Heart left ventricle (tissue), 16 donors: Measurements from ENCODE around the gene SYNE2. TPM values are rescaled to one million over a fixed set of nuclear protein-coding genes. Genes with fewer than 3 reads are reported as not detected.
"Not testable (repeated sequence)": the region's sequence is repeated elsewhere in the genome, so short reads cannot be mapped to it uniquely, and the experiment has no call there.

Experiments used
- ATAC-seq, 4 donors: fragments of 200-7000 bp; cut with Tn5 transposase; one replicate each; pipeline ENCODE4 v1.9.1; 2020 to 2022; ENCODE audit warnings: moderate library complexity in 4 of 4, mild to moderate bottlenecking in 3 of 4, moderate number of reproducible peaks in 1 of 4
- DNase-seq, 5 donors: peaks; one replicate each; pipeline ENCODE4 v3.0.0-alpha.2; 2020
- H3K27ac ChIP-seq, 12 donors: fragments of 200-600 bp; sonication (generic) in 4 of 12; one replicate each; pipeline versions ENCODE4 v1.5.0 to v1.8.0; 2016 to 2022; ENCODE audit warnings: mild to moderate bottlenecking in 2 of 12
- H3K27me3 ChIP-seq, 9 donors: fragments of 200-600 bp; sonication (generic) in 2 of 9; one replicate each; pipeline versions ENCODE4 v1.5.1 to v1.8.0; 2016 to 2022; ENCODE audit warnings: mild to moderate bottlenecking in 3 of 9
- H3K36me3 ChIP-seq, 9 donors: fragments of 200-600 bp; sonication (generic) in 2 of 9; one replicate each; pipeline versions ENCODE4 v1.5.0 to v1.8.0; 2018 to 2022; ENCODE audit warnings: mild to moderate bottlenecking in 2 of 9
- H3K4me1 ChIP-seq, 12 donors: fragments of 200-600 bp; sonication (generic) in 4 of 12; one replicate each; pipeline versions ENCODE4 v1.5.0 to v1.8.0; 2016 to 2022; ENCODE audit warnings: mild to moderate bottlenecking in 3 of 12
- H3K4me3 ChIP-seq, 12 donors: fragments of 200-600 bp; sonication (generic) in 4 of 12; one replicate each; pipeline versions ENCODE4 v1.5.0 to v1.8.0; 2017 to 2022; ENCODE audit warnings: mild to moderate bottlenecking in 9 of 12, moderate library complexity in 4 of 12
- H3K9me3 ChIP-seq, 12 donors: fragments of 200-600 bp; sonication (generic) in 4 of 12; one replicate each; pipeline versions ENCODE4 v1.5.0 to v1.8.0; 2016 to 2022; ENCODE audit warnings: mild to moderate bottlenecking in 1 of 12
- POLR2A ChIP-seq, 2 donors: fragments of 450-650 bp; IDR thresholded peaks; one replicate each; pipeline ENCODE4 v1.6.1; 2017; ENCODE audit warnings: antibody characterized with exemption in 2 of 2, mild to moderate bottlenecking in 2 of 2, moderate library complexity in 2 of 2
- WGBS, 4 donors: extraction: QIAGEN DNeasy Blood & Tissue Kit in 2 of 4; methylation state at CpG; one replicate each; pipeline versions ENCODE4 v1.1.5 to v1.1.7; 2013 to 2018; 5-methylcytosine and 5-hydroxymethylcytosine counted together
- intact Hi-C, 10 donors: fragments of 100-400 bp; cut with DNase I; formaldehyde crosslinking; loops; one replicate each; pipeline versions ENCODE4 v1.11.1 to v1.14.2; 2022
- polyA plus RNA-seq, 2 donors: library from polyadenylated mRNA; stranded (reverse); fragments of 200-250 nt; gene quantifications; one replicate each; pipeline ENCODE4 v1.2.3, GENCODE V29; 2013
- total RNA-seq, 9 donors: library from RNA; depleted of rRNA in 2 of 9; stranded (reverse); fragments of >200 nt in 2 of 9; fragmentation: NEBNext Ultra II Directional in 3 of 9; extraction: Animal tissue kit (Norgen Biotek cat#: 25700) in 3 of 9; gene quantifications; one replicate each; pipeline versions ENCODE4 v1.1.0 to v1.2.4, GENCODE V29; 2016 to 2023
- TF ChIP-seq, protein P1 (sequence below), 12 donors: fragments of 200-600 bp; sonication (generic) in 4 of 12; IDR thresholded peaks; one replicate each; pipeline versions ENCODE4 v1.5.0 to v1.8.0; 2018 to 2022; ENCODE audit warnings: antibody characterized with exemption in 12 of 12, mild to moderate bottlenecking in 5 of 12
- donor health status: ischemic (EF 13 %, LVEDD 7.1; RV severe dilation, severe dysfunction).
- donor health status: healthy with polysubstance abuse.
- donor health status: DM: no; HTN: yes; CAD: no.
- donor health status: DM: no; HTN: no; CAD: no.
- donor health status: ischemic (EF 25% LVEDD 6.9; RV normal size, moderate dysfunction).
- donor health status: ischemic (EF 25% LVEDD 5.7; RV mildly dilated, moderate dysfunction).
- donor health status: healthy.
- donor health status: DM: yes; HTN: yes; CAD: no.
- donor health status: ischemic (EF 35%, LVEDD 5.7; RV mildly dilated, moderate dysfunction).
- donor health status: nonischemic (EF 11% LVEDD 7.7; RV severe dilation, severe dysfunction).
- donor health status: DM: yes; HTN: yes; CAD: no.
- donor health status: PGD.
- donor health status: ischemic (EF 29% LVEDD 5.4; RV normal size, mild dysfunction).
- donor health status: nonischemic (EF 23%, LVEDD 6.1; RV moderate dilation, normal function).

Gene SYNE2
- total and polyA plus RNA-seq, 11 donors, result 58.2 to 255 (median 111) TPM

- WGBS, 4 donors, result 90 to 95% (median 94%) methylated on average over 6 to 7 of the region's 7 CpGs
- ATAC-seq, result no peak
- Histone ChIP-seq H3K9me3 (no peaks in the 10 kb centered on the region), H3K36me3 (peaks cover 0 to 62% (median 47%) of the 10 kb centered on the region in 9 donors), H3K4me3 (no peak overlapping the region), H3K27ac (peak overlapping the region in 2 of 12 donors; percentile 36 to 60), H3K4me1 (peaks cover 0 to 11% (median 4%) of the 10 kb centered on the region in 12 donors), H3K27me3 (no peaks in the 10 kb centered on the region)
- intact Hi-C loops, result no loop called here
- DNase-seq, result no peak
- TF ChIP-seq, protein P1, sequence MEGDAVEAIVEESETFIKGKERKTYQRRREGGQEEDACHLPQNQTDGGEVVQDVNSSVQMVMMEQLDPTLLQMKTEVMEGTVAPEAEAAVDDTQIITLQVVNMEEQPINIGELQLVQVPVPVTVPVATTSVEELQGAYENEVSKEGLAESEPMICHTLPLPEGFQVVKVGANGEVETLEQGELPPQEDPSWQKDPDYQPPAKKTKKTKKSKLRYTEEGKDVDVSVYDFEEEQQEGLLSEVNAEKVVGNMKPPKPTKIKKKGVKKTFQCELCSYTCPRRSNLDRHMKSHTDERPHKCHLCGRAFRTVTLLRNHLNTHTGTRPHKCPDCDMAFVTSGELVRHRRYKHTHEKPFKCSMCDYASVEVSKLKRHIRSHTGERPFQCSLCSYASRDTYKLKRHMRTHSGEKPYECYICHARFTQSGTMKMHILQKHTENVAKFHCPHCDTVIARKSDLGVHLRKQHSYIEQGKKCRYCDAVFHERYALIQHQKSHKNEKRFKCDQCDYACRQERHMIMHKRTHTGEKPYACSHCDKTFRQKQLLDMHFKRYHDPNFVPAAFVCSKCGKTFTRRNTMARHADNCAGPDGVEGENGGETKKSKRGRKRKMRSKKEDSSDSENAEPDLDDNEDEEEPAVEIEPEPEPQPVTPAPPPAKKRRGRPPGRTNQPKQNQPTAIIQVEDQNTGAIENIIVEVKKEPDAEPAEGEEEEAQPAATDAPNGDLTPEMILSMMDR (IDR thresholded peaks at IDR 0.05), result no peak
- no peak for TF ChIP-seq POLR2A (IDR thresholded peaks at IDR 0.05)
Observed at GRCh38 chr14:64114796-64115195, 262.0 kb downstream of the SYNE2 start.

DNA sequence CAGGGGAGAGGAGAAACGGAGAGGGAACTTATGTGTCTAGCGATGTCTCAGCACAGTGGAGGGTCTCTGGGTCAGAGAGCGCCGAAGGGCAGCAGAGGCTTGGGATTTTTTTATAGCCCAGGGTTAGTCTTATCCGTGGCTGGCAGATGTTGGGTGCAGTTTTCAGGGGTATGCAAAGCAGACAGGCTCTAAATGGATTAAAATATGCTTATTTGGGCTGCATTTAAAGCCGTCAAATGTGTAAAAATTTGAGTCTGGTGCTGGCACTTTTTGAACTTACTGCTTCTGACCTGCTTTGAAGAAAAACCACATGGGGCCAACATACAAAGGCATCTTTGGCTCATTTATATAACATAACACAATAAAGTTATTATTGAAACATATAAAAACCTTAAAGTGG lies 262.6 kb downstream of the SYNE2 start:
- H3K36me3 ChIP-seq, result peaks cover 0 to 62% (median 45%) of the 10 kb centered on the region in 9 donors
- H3K27me3 ChIP-seq, result no peaks in the 10 kb centered on the region
- H3K9me3 ChIP-seq, result no peaks in the 10 kb centered on the region
- no peak overlapping the region for H3K4me3 ChIP-seq
- no peak for ATAC-seq
- intact Hi-C loops, result no loop called here
- TF ChIP-seq, protein P1 (IDR thresholded peaks at IDR 0.05), result no peak
- no peak for TF ChIP-seq POLR2A (IDR thresholded peaks at IDR 0.05)
- H3K4me1 ChIP-seq, result peaks cover 0 to 11% (median 4%) of the 10 kb centered on the region in 12 donors
- H3K27ac ChIP-seq, result no peak overlapping the region
- 76 to 93% (median 85%) methylated on average over 6 of the region's 6 CpGs for WGBS, 4 donors
- DNase-seq, result no peak

DNA sequence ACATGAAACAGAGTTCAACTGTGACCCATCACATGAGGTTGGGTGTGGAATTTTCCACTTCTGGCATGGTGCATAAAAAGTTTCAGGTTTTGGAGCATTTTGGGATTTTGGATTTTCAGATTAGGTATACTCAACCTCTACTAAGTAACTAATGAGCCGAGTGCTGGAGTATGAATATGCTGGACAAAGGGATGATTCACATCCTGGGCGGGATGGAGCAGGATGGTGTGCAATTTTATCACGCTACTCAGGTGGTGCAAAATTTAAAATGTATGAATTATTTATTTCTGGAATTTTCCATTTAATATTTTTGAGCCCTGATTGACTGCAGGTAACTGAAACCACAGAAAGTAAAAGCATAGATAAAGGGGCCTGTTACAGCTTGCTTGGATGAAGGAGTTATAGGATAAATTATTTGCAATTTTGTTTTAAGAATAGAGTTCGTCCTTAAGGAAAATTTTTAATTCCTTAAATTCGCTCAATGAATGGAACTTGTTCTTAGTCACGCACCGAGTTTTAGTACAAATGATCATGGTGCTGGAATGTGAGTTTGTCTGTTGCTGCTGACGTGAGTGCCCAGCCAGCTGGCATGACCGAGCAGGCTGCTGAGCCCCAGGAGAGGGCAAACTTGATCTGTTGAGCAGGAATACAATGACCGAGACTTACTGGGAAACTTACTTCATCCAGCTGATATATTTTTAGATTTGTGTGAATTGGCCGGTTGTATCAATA lies 265.0 kb downstream of the SYNE2 start:
- Histone ChIP-seq H3K4me1 (peaks cover 0 to 11% (median 4%) of the 10 kb centered on the region in 12 donors), H3K27ac (peak overlapping the region; percentile 41 to 91 (median 74)), H3K4me3 (no peak overlapping the region), H3K9me3 (no peaks in the 10 kb centered on the region), H3K36me3 (peaks cover 0 to 75% (median 58%) of the 10 kb centered on the region in 9 donors), H3K27me3 (no peaks in the 10 kb centered on the region)
- DNase-seq, result peak; percentile 66 to 82 (median 72)
- intact Hi-C loops, result no loop called here
- TF ChIP-seq POLR2A (IDR thresholded peaks at IDR 0.05), result no peak
- TF ChIP-seq, protein P1 (IDR thresholded peaks at IDR 0.05), result peak in 2 of 12 donors; percentile 15 to 21
- WGBS, 4 donors, result 56 to 67% (median 64%) methylated on average over 11 of the region's 11 CpGs
- peak; percentile 95 to 97 (median 97) for ATAC-seq

GRCh38 chr14:64118403-64118742 lies 265.6 kb downstream of the SYNE2 start:
- Histone ChIP-seq H3K36me3 (peaks cover 0 to 75% (median 62%) of the 10 kb centered on the region in 9 donors), H3K27ac (peak overlapping the region; percentile 41 to 91 (median 73)), H3K4me1 (peaks cover 0 to 11% (median 4%) of the 10 kb centered on the region in 12 donors)
- ATAC-seq, result peak in 1 of 4 donors; percentile 25
- DNase-seq, intact Hi-C loops, H3K27me3 ChIP-seq, H3K9me3 ChIP-seq, H3K4me3 ChIP-seq: not testable (repeated sequence)
- 74 to 86% (median 81%) methylated on average over 7 of the region's 7 CpGs for WGBS, 4 donors
